GM18505 (cell line): Measurements from ENCODE around the gene TBC1D22A.
"Not testable (repeated sequence)": the region's sequence is repeated elsewhere in the genome, so short reads cannot be mapped to it uniquely, and the experiment has no call there.

Experiments
- ATAC-seq: cut with Tn5 transposase; IDR thresholded peaks from one replicate; pipeline ENCODE4 v1.9.1; 2021; ENCODE audit not compliant: unreplicated experiment
- POLR2A ChIP-seq: IDR thresholded peaks from 4 replicates; pipeline ENCODE4 v1.6.1; 2011; ENCODE audit warnings: borderline replicate concordance; ENCODE audit not compliant: insufficient read depth, insufficient read length; ENCODE audit errors: extremely low read depth

TBC1D22A gene

DNA sequence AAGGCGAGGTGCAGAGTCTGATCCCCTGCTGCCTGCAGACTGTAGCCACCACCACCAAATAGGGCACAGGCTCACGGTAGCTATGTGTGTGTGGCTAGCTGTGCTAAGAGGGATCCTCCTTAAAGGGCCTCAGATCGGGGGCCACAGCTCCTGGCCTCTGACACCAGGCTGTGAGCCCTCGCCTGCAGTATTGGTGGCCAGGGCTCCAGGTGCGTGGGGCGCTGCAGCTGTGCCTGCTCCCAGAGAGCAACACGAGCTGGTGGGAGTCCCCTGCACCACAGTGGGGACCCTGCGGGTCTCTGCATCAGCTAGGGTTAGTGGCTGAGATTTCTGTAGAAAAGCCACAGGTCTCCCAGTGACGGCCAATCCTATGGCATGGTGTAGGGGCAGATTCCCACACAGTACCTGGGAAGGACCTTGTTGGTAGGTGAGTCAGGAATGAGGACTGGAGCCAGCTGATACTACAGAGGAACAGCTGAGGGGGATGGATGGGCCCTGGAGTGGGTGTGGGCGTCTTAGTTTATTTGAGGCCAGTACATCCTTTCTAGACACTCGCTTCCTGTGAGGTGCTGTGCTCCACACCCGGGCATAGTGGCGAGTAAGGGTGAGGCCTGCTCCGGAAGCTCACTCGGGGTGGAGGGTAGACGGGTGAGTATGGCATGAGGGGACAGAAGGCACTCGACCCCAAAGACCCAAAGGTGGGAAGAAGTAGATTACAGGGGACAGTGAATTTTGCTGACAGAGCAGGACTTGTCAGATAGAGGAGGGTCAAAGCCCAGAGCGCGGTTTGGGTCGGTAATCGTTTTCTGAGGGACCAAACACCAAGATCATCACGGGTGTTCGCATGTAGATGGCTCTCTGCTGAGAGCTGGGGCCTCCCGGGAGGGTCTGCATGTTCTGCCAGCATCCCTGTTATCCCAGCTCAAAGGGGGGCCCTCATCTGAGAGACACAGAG, 212.5 kb downstream of the TBC1D22A start:
- no peak for TF ChIP-seq POLR2A

DNA sequence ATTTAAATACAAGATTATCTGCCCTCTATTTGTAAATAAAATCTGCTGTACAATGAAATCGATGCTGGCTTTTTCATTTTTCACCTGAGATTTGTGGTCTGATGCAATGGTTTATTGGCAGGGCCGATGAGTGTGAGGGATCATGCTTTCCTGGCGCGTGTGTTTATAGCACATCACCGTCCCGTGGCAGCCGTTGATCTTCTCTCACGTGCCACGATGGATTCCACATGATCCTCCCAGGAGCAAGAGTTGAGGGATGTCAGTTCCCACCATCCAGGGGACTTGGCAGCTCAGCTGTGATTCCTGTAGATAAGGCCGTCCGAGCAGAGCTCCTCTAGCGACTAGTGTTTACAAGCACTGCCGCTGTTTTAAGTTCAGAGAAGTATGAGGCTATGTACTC, 213.7 kb downstream of the TBC1D22A start:
- no peak for ATAC-seq
- no peak for TF ChIP-seq POLR2A

More for the DNA sequence above, 212.5 kb downstream of the TBC1D22A start:
- no peak for ATAC-seq

DNA sequence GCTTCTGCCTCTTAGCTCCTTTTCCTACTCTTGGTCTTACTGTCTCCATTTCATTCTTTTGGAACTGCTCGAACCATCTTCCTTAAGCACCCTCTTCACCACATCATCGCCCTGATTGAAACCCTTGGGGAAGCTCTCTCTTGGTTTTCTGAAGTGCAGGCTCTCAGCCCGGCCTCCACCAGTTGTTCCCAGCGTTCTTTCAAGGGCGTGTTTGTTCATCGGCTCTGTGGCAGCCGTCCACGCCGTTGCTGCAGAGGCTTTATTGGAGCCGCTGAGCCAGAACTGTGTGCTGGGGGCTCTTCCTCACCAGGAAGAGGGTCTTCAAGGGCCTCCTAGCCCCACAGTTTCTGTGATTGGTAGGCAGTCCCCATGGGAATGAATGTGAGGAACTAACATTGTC, 214.1 kb downstream of the TBC1D22A start:
- TF ChIP-seq POLR2A = no peak
- ATAC-seq = no peak

DNA sequence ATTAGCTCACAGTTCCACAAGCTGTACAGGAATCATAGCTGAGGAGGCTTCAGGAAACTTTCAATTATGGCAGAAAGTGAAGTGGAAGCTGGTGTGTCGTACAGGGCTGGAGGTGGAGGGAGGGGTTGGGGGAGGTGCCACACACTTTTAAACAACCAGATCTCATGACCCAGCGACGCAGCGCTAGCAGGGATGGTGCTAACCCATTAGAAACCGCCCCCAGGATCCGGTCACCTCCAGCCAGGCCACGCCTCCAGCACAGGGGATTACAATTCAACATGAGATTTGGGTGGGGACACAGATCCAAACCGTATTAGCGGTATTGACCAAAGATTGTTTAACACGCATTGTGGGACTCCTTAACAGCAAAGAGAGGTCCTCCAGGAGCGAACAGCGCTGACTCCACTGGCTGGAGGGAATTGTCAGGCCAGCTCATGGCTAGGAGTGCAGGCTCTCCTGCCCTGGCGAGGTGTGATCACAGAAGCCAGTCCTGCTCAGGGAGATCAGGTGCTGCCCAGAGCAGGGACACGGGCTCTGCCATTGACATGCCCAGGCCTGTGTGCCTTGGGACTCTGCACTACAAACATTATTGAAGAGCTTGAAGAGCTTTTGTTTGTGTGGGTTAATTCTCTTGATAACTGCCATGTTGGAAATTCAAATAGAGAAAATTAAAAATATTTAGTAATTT, 215.3 kb downstream of the TBC1D22A start:
- ATAC-seq = no peak
- TF ChIP-seq POLR2A = no peak

DNA sequence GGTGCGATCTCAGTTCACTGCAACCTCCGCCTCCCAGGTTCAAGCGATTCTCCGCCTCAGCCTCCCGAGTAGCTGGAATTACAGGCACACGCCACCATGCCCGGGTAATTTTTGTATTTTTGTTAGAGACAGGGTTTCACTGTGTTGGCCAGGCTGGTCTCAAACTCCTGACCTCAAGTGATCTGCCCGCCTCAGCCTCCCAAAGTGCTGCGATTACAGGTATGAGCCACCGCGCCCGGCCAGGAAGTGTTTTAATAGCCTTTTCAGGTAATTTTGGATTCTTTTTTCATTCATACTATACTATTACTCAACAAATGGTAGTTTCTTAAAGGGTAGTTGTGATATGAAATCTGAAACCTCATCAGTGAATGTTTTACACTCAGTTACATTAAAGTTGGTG, 216.2 kb downstream of the TBC1D22A start:
- not testable (repeated sequence) for ATAC-seq

DNA sequence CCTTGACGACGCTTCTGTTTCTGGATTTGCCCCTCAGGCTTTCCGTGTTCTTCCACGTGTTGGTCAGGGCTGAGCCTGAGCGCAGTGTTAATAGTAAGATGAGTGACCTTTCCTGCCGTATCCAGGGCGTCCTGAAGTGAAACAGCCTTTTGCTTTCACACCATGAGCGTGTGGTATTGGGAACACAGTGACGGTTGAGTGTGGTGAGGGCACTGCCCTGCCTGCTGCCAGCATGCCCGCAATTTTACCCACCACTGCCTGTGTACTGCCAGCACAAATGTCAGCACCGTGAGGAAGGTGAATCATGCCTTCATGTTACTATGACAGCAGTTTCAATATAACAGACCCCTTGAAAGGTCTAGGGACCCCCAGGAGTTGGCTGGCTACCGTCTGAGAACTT, 217.1 kb downstream of the TBC1D22A start:
- ATAC-seq = no peak
- TF ChIP-seq POLR2A = no peak

DNA sequence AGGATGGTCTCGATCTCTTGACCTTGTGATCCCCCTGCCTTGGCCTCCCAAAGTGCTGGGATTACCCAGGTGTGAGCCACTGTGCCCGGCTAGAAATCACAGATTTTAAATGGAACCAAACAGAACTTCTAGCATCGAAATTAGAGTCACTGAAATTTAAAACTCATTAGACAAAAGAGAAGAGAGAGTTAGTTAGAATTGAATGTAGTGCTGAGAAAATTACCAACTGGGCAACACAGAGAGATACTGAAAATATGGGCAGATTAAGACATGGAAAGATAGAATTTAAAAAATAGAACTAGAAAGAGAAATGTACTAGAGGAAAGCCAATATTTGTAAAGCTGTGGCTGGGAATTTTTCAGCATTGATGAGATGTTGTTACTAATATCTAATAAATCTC, 217.9 kb downstream of the TBC1D22A start:
- no peak for ATAC-seq

DNA sequence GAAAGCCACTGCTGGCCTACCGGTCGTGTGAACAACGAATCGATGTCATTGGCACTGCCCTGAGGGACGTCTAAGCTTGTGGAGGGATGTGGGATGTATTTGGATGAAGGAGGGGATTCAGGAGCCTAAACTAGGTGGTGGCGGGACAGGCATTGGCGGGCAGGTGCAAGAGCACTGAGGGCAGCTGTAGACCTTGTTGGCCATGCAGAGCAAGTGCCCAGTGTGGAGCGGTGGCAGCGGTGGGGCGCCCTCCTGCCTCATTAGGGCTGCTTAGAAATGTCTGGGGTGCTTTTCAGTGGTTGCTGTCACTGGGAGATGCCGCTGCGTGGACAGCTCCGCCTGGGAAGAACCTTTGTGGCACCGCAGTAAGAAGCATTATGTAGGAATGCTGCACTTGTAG, 220.2 kb downstream of the TBC1D22A start:
- no peak for TF ChIP-seq POLR2A
- no peak for ATAC-seq

More for the DNA sequence above, 217.9 kb downstream of the TBC1D22A start:
- TF ChIP-seq POLR2A = no peak

DNA sequence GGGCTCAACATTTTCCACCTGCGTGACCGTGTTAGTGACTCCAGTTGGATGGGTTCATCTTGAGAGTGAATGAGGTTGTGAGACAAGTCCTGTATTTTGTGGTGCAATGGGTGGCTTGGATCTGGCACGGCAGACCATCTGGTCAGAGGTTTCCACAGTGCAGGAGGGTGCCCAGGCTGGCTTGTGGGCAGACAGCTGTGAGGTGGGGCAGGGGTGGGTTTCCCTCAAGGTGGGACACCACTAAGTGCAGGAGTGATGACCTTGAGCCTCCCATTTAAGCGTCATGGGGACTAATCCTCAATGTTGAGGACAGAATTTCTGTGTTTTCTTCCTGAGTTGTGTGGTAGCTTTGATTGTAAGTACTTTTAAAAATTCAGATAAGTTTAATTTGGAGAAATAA, 220.6 kb downstream of the TBC1D22A start:
- ATAC-seq = no peak

DNA sequence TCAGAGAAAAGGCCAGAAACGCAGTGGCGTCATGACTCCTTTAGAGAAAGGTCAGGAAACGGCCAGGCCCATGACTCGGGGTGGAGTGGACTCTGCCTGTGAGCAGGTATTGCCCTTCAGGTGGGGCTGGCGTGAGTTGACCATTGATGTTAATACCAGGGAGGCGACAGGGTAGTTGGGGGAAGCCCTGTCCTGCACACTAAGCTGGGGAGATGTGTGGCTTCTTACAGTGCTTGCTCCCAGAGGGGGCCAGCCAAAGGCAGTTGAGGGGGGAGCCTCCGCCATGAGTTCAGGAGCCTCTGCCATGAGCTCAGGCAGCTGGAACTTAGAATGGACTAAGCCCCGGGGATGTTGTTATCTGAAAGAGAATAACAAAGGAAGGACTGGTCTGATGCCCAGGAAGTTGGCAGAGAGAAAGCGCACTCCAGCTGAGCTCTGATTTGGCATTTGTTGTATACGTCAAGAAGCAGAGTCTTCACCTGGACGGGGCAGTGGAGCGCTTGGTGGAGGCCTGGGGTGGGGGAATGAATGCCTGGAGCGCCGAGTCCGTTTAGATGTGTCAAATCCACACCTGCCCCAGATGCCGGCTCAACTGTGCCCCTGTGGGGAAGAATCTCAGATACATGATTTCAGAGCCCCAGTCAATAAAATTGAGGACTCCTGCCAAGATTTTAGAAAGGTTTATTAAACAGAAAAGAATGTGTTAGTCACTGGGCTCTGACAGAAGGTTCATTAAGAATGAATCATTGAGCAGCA, 222.5 kb downstream of the TBC1D22A start:
- TF ChIP-seq POLR2A = no peak
- ATAC-seq = no peak

More for the DNA sequence above, 220.6 kb downstream of the TBC1D22A start:
- TF ChIP-seq POLR2A = no peak

DNA sequence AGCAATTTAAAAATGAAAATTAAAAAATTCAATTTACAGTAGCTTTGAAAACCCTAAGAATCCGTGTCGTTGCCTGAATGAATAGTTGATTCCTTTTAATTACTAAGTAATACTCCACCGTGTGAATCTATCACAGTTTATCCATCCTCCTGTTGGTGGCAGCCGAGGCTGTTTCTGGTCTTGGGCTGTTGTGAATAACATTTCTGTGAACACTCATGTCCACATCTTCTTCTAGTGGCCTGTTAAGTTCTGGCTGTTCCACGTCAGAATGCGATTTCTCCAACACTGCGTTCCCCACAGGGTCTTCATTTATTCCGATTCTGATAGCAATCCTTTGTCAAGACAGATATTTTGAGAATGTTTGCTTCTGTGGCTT, 223.0 kb downstream of the TBC1D22A start:
- TF ChIP-seq POLR2A = no peak
- no peak for ATAC-seq

DNA sequence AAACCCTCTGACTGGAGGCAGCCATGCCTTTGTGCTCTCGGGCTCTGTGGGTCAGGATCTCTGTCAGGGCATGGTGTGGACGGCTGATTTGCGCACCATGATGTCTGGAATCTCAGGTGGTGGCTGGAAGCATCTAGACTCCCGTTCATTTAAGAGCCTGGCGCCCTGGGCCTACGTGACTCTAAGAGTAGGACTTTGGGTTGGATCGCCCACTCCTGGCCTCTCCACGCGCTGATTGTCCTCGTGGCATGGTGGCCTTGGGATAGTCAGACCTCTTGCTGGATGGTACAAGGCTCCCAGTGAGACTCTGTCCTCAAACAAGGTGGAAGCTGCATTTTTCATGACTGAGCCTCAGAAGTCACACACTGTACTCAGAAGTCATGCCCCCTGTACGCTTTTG, 224.3 kb downstream of the TBC1D22A start:
- no peak for ATAC-seq
- no peak for TF ChIP-seq POLR2A

DNA sequence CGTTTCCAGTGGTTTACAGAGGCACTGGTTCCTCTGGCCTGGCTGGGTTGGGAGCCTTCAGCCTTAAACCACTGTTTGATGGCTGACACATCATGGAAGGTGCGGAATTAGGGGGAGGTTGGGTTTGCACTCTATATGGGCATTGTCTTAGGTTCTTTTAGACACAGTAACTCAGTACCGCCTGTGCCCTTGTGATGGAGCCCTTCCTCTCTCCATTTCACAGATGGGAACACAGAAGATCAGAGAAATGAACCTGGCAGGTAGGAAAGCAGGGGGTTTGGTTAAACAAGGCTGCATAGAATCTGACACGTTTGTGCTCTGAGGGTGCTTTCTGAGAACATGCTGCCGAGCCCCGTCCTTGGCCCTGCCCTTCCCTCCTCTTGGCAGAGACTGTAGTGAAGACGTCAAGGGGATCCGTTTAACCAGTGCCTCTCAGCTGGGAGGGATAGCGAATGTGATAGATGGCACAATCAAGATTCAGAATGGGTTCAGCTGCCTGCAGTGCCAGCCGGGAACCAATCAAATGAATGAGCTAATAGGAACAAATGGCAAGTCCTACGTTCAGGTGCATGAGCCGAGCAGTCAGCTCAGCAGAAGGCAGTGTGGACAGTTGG, 228.6 kb downstream of the TBC1D22A start:
- ATAC-seq = no peak
- TF ChIP-seq POLR2A = no peak
